Cardiac muscle cell (in vitro differentiated cells and primary cell): ENCODE data around the gene GEMIN8. TPM values are rescaled to one million over a fixed set of nuclear protein-coding genes. Genes with fewer than 3 reads are reported as not detected.

Experiments
- DNase-seq, 2 donors: peaks; one replicate each; pipeline versions ENCODE4 v3.0.0 to v3.0.0-alpha.2; 2010 to 2017; ENCODE audit warnings: low read depth in 1 of 2, low spot score in 1 of 2
- H3K27ac ChIP-seq: fragments of 200-600 bp; sonication (generic); 2 replicates; pipeline ENCODE4 v1.5.1; 2016
- H3K27me3 ChIP-seq: fragments of 200-600 bp; sonication (generic); 2 replicates; pipeline ENCODE4 v1.6.0; 2016; ENCODE audit warnings: control low read depth
- H3K36me3 ChIP-seq: fragments of 200-600 bp; sonication (generic); 2 replicates; pipeline ENCODE4 v1.5.1; 2016; ENCODE audit warnings: control low read depth
- H3K4me1 ChIP-seq: fragments of 200-600 bp; sonication (generic); 2 replicates; pipeline ENCODE4 v1.8.1; 2017; ENCODE audit warnings: low read depth, mild to moderate bottlenecking, mixed run types
- H3K4me3 ChIP-seq: fragments of 200-600 bp; sonication (generic); 2 replicates; pipeline ENCODE4 v1.5.1; 2016; ENCODE audit warnings: mild to moderate bottlenecking
- H3K9me3 ChIP-seq: fragments of 200-600 bp; sonication (generic); 2 replicates; pipeline ENCODE4 v1.5.1; 2017; ENCODE audit warnings: low read depth, mild to moderate bottlenecking, control low read depth
- polyA plus RNA-seq: library from polyadenylated mRNA; unstranded; fragments of >200 nt; fragmentation: Nextera tagmentation; extraction: Ambion mirVana; gene quantifications from 2 replicates; pipeline ENCODE4 v1.2.1, GENCODE V29; 2016
- total RNA-seq: library from RNA; depleted of rRNA; stranded (reverse); fragments of >200 nt; gene quantifications from 2 replicates; pipeline ENCODE4 v1.2.3, GENCODE V29; 2016
- TF ChIP-seq, protein P1 (sequence below): IDR thresholded peaks from 2 replicates; pipeline ENCODE4 v1.5.1; 2012; ENCODE audit warnings: low read depth, mild to moderate bottlenecking, low read length

The GEMIN8 gene
- total and polyA plus RNA-seq, 2 experiments from 2014 or later: 19.5 to 41.6 TPM

DNA sequence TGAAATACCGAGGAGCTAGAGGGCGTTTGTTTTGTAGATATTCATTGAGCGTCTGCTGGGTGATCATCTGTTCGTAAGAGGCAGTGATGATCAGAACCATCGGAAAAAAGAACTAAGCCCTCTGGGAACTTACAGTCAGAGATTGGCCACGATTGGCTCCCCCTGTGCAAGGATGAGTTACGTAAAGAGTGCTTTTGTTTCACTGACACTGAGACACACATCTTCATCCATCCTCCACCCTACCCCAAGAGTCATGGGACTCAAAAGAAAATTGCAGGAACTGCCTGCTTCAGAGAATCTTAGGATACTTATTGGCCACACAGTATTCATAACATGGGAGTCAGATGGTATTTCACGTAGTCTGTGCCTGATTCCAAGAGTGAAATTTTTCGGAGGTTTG, 62.1 kb downstream of the GEMIN8 start:
- no peak overlapping the region for H3K27ac ChIP-seq
- TF ChIP-seq, protein P1, sequence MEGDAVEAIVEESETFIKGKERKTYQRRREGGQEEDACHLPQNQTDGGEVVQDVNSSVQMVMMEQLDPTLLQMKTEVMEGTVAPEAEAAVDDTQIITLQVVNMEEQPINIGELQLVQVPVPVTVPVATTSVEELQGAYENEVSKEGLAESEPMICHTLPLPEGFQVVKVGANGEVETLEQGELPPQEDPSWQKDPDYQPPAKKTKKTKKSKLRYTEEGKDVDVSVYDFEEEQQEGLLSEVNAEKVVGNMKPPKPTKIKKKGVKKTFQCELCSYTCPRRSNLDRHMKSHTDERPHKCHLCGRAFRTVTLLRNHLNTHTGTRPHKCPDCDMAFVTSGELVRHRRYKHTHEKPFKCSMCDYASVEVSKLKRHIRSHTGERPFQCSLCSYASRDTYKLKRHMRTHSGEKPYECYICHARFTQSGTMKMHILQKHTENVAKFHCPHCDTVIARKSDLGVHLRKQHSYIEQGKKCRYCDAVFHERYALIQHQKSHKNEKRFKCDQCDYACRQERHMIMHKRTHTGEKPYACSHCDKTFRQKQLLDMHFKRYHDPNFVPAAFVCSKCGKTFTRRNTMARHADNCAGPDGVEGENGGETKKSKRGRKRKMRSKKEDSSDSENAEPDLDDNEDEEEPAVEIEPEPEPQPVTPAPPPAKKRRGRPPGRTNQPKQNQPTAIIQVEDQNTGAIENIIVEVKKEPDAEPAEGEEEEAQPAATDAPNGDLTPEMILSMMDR: no peak
- H3K4me3 ChIP-seq: no peak overlapping the region
- no peaks in the 10 kb centered on the region for H3K36me3 ChIP-seq
- H3K9me3 ChIP-seq: no peaks in the 10 kb centered on the region
- no peak for DNase-seq
- H3K4me1 ChIP-seq: no peaks in the 10 kb centered on the region
- H3K27me3 ChIP-seq: no peaks in the 10 kb centered on the region

DNA sequence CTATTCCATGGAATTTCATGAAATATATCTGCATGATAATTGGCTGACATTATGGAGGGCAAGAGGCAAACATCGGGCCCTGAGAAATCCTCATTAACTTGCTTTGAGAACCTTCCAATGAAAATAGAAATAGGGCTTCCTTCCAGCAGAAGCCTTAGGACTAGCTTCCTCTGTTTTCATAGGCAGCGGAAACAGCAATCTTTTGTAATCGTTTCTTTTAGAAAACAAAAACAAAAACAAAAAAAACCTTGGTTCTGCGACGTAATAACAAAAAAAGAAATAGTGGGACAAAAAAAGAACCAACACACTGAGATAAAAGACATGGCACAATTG, 62.9 kb downstream of the GEMIN8 start:
- no peaks in the 10 kb centered on the region for H3K9me3 ChIP-seq
- no peaks in the 10 kb centered on the region for H3K27me3 ChIP-seq
- no peak overlapping the region for H3K27ac ChIP-seq
- DNase-seq: no peak
- TF ChIP-seq, protein P1: no peak
- no peak overlapping the region for H3K4me3 ChIP-seq
- no peaks in the 10 kb centered on the region for H3K36me3 ChIP-seq
- H3K4me1 ChIP-seq: no peaks in the 10 kb centered on the region

DNA sequence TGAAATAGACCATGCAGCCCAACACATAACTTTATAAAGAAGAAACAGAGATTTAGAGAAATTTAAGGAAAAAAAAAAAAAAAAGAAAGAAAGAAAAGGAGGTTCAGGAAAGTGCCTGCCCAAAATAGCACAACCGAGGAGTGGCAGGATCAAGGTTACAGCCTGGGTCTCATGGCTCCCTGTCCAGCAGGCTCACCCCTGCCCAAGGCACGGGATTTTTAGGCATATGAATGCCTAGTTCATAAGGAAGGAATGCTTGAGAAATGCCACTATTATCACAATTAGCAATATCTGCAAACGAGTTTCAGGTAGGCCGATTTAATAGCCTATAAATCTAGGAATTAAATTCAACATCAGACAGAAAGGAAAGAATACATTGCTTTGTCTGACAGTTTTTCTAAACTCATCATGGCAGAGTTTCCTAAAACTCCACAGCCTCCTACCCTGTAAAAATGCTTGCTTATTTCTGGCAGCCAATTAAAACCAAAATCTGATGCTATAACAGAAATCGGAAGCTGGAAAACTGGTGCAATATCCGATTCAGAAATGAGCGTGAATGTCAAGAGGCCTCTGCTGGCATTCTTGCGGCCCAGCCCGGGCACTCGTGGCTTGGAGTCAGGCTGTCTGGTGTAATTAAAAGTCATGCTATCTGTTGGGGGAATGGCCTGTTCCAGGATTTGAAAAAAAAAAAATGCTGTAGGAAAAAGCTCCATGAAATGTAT, 63.5 kb downstream of the GEMIN8 start:
- Histone ChIP-seq H3K27me3 (no peaks in the 10 kb centered on the region), H3K4me1 (no peaks in the 10 kb centered on the region), H3K27ac (no peak overlapping the region), H3K36me3 (no peaks in the 10 kb centered on the region), H3K4me3 (no peak overlapping the region), H3K9me3 (no peaks in the 10 kb centered on the region)
- TF ChIP-seq, protein P1: no peak
- peak in 1 of 2 donors; percentile 50 for DNase-seq

DNA sequence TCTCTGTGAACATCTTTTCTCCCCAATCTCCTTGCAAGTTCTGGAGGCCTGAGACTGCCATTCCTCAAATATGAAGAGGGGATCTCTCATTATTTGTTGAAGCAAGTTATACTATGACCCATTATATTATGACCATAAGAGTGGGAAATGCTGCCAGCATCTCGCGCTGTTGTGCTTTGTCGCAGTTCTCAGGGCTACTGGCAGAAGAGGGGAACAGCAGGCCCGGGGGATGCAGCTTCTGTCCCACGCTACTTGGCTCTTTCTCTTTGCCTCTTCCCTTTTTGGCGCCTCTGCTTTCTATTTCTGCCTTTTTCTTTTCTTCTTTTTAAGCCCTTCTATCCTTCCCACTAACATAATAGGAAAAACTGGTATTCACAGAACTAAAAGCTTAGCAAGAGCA, 64.2 kb downstream of the GEMIN8 start:
- TF ChIP-seq, protein P1: no peak
- H3K27ac ChIP-seq: no peak overlapping the region
- H3K9me3 ChIP-seq: no peaks in the 10 kb centered on the region
- H3K27me3 ChIP-seq: no peaks in the 10 kb centered on the region
- H3K36me3 ChIP-seq: no peaks in the 10 kb centered on the region
- no peak overlapping the region for H3K4me3 ChIP-seq
- DNase-seq: no peak
- H3K4me1 ChIP-seq: no peaks in the 10 kb centered on the region

DNA sequence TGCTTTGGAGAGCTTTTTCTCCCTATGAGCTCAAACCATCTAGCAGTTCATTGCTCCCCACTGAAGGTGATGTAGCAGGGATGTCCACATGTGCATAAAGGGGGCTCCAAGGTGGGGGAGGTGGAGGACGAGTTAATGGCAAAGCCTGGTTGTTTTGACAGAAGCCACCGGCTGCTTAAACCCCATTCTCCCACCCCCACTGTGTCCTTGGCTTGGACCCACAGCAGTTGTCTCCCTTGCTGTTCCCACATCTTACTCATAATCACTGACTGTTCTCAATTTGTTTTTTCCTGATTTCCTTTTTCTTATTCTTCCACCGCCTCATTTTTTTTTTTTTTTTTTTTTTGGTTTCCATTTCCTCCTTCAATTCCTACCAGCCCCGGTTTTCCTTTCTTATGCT, 72.7 kb downstream of the GEMIN8 start:
- TF ChIP-seq, protein P1: no peak
- Histone ChIP-seq H3K9me3 (no peaks in the 10 kb centered on the region), H3K36me3 (no peaks in the 10 kb centered on the region), H3K27ac (no peak overlapping the region), H3K4me3 (no peak overlapping the region), H3K27me3 (no peaks in the 10 kb centered on the region), H3K4me1 (no peaks in the 10 kb centered on the region)
- DNase-seq: no peak

Other genes starting within 250 kb of the GEMIN8 start
- 3.4 and 6.1 TPM in 2 replicates for gene GPM6B, start 212.8 kb downstream of the GEMIN8 start, total RNA-seq
- gene GPM6B, start 212.8 kb downstream of the GEMIN8 start, polyA plus RNA-seq: 8.7 and 16.4 TPM in 2 replicates